ENCODE measurements around the gene HTRA1. TPM values are rescaled to one million over a fixed set of nuclear protein-coding genes. Genes with fewer than 3 reads are reported as not detected.

HTRA1 gene
- total RNA-seq, 1 donor from 2014 or later = 3.5 TPM

DNA sequence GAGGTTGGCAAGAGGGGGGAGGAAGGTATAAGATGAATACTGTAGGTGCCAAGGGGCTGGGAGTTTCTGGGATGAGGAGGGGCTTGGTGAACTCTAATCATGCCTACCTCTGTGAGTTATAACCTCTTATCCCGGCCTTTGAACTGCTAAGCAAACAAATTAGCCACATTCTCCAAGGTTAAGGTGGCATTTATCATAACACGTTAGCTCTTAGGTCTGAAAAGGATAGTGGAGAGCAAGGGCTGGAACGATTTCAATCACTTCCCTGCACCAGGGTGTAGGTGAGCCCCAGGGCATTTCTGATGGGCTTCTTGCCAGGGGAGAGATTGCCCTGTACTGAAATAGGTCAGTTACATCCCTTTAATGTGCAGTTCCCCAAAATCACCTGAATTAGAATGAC is 70.6 kb downstream of the HTRA1 start:
- H3K9me3 Mint-ChIP-seq (ENCODE audit: low read depth) = peaks cover 9% of the 10 kb centered on the region
- TF ChIP-seq, protein P1, sequence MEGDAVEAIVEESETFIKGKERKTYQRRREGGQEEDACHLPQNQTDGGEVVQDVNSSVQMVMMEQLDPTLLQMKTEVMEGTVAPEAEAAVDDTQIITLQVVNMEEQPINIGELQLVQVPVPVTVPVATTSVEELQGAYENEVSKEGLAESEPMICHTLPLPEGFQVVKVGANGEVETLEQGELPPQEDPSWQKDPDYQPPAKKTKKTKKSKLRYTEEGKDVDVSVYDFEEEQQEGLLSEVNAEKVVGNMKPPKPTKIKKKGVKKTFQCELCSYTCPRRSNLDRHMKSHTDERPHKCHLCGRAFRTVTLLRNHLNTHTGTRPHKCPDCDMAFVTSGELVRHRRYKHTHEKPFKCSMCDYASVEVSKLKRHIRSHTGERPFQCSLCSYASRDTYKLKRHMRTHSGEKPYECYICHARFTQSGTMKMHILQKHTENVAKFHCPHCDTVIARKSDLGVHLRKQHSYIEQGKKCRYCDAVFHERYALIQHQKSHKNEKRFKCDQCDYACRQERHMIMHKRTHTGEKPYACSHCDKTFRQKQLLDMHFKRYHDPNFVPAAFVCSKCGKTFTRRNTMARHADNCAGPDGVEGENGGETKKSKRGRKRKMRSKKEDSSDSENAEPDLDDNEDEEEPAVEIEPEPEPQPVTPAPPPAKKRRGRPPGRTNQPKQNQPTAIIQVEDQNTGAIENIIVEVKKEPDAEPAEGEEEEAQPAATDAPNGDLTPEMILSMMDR (IDR thresholded peaks at IDR 0.05; ENCODE audit: unreplicated experiment) = no peak
- peaks cover 15% of the 10 kb centered on the region for H3K4me1 Mint-ChIP-seq (ENCODE audit: low read depth)
- DNase-seq (ENCODE audit: low spot score, unreplicated experiment) = no peak
- H3K27me3 Mint-ChIP-seq = peaks cover 43% of the 10 kb centered on the region
- H3K27ac Mint-ChIP-seq = no peak overlapping the region
- H3K36me3 Mint-ChIP-seq (ENCODE audit: insufficient read depth) = no peaks in the 10 kb centered on the region
- H3K4me3 Mint-ChIP-seq (ENCODE audit: low read depth) = no peak overlapping the region

DNA sequence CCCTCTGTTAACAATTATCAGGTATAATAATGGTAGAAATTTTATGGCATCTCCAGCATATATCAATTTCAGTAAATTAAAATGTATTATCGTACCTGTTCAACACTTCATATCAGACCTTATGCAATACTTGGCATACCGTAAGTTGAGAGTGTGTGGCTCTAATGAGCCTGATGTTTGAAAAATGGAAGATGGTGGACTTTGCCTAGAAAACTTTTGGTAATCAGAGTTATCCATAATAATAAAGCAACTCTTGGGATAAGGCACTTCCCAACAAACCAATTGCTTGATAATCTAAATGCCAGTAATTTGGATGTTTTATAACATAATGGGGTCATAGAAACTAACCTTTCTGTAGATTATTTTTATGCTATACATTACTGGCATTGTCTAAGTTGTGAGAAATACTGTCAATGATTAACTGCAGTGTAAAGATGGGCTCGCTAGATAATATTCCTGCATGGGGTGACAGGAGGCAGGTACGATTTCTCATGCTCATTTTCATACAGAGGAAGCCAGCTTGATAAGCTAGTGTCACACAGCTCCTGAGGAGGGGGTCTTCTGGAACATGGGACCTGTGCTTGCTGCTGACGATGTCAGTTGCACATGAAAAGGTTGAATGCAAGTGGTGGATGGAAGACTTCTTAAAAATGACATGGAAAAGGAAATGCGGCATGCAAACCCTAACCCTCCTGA is 71.4 kb downstream of the HTRA1 start:
- no peak for DNase-seq (ENCODE audit: low spot score, unreplicated experiment)
- Mint-ChIP-seq H3K4me3 (ENCODE audit: low read depth) (no peak overlapping the region), H3K27me3 (peaks cover 38% of the 10 kb centered on the region), H3K27ac (no peak overlapping the region), H3K36me3 (ENCODE audit: insufficient read depth) (no peaks in the 10 kb centered on the region), H3K9me3 (ENCODE audit: low read depth) (peaks cover 9% of the 10 kb centered on the region), H3K4me1 (ENCODE audit: low read depth) (peaks cover 13% of the 10 kb centered on the region)
- TF ChIP-seq, protein P1 (IDR thresholded peaks at IDR 0.05; ENCODE audit: unreplicated experiment) = no peak

DNA sequence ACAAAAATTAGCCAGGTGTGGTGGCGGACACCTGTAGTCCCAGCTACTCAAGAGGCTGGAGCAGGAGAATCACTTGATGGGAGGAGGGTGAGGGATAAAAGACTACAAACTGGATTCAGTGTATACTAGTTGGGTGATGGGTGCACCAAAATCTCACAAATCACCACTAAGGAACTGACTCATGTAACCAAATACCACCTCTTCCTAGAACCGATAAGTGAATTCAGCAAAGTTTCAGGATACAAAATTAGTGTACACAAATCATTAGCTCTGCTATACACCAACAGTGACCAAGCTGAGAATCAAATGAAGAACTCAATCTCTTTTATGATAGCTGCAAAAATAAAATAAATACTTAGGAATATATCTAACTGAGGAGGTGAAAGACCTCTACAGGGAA is 76.2 kb downstream of the HTRA1 start:
- Mint-ChIP-seq H3K4me3 (ENCODE audit: low read depth) (no peak overlapping the region), H3K27me3 (peaks cover 24% of the 10 kb centered on the region), H3K36me3 (ENCODE audit: insufficient read depth) (no peaks in the 10 kb centered on the region), H3K27ac (no peak overlapping the region), H3K9me3 (ENCODE audit: low read depth) (peaks cover 6% of the 10 kb centered on the region), H3K4me1 (ENCODE audit: low read depth) (peaks cover 5% of the 10 kb centered on the region)
- DNase-seq (ENCODE audit: low spot score, unreplicated experiment) = no peak
- TF ChIP-seq, protein P1 (IDR thresholded peaks at IDR 0.05; ENCODE audit: unreplicated experiment) = no peak

GRCh38 chr10:122541541-122542002 is 80.2 kb downstream of the HTRA1 start:
- Mint-ChIP-seq H3K27me3 (peaks cover 38% of the 10 kb centered on the region), H3K27ac (no peak overlapping the region), H3K9me3 (ENCODE audit: low read depth) (peaks cover 3% of the 10 kb centered on the region), H3K36me3 (ENCODE audit: insufficient read depth) (no peaks in the 10 kb centered on the region), H3K4me3 (ENCODE audit: low read depth) (no peak overlapping the region), H3K4me1 (ENCODE audit: low read depth) (no peaks in the 10 kb centered on the region)
- TF ChIP-seq, protein P1 (IDR thresholded peaks at IDR 0.05; ENCODE audit: unreplicated experiment) = no peak
- no peak for DNase-seq (ENCODE audit: low spot score, unreplicated experiment)

GRCh38 chr10:122543676-122544445 is 82.5 kb downstream of the HTRA1 start:
- Mint-ChIP-seq H3K4me1 (ENCODE audit: low read depth) (peaks cover 2% of the 10 kb centered on the region), H3K27me3 (peaks cover 46% of the 10 kb centered on the region), H3K36me3 (ENCODE audit: insufficient read depth) (no peaks in the 10 kb centered on the region), H3K9me3 (ENCODE audit: low read depth) (no peaks in the 10 kb centered on the region), H3K27ac (no peak overlapping the region), H3K4me3 (ENCODE audit: low read depth) (no peak overlapping the region)
- DNase-seq (ENCODE audit: low spot score, unreplicated experiment) = no peak
- TF ChIP-seq, protein P1 (IDR thresholded peaks at IDR 0.05; ENCODE audit: unreplicated experiment) = no peak
